ENCODE measurements around the gene R3HDM2. TPM values are rescaled to one million over a fixed set of nuclear protein-coding genes. Genes with fewer than 3 reads are reported as not detected.

Gene R3HDM2
- total and polyA plus RNA-seq, 2 experiments from 2014 or later = 13.4 to 28.7 TPM

DNA sequence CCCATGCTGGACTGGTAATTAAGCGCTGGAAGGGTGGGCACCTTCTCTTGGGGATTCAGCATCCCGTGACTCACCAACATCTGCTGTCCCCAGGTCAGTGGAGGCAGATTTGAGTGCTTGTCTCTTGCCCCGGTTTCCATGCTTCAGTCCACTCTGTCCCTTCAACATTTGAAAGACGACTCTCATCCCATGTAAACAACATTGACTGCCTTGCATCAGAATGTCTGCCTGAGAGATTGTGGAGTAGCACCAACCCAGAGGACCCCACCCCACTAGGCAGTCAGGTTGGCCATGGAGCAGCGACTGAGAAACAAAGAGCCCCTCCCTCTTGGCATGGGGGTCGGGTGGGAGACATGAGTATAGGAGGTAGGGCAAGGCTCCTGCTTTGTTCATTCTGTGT, 174.9 kb downstream of the R3HDM2 start:
- TF ChIP-seq, protein P1, sequence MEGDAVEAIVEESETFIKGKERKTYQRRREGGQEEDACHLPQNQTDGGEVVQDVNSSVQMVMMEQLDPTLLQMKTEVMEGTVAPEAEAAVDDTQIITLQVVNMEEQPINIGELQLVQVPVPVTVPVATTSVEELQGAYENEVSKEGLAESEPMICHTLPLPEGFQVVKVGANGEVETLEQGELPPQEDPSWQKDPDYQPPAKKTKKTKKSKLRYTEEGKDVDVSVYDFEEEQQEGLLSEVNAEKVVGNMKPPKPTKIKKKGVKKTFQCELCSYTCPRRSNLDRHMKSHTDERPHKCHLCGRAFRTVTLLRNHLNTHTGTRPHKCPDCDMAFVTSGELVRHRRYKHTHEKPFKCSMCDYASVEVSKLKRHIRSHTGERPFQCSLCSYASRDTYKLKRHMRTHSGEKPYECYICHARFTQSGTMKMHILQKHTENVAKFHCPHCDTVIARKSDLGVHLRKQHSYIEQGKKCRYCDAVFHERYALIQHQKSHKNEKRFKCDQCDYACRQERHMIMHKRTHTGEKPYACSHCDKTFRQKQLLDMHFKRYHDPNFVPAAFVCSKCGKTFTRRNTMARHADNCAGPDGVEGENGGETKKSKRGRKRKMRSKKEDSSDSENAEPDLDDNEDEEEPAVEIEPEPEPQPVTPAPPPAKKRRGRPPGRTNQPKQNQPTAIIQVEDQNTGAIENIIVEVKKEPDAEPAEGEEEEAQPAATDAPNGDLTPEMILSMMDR (IDR thresholded peaks at IDR 0.05; ENCODE audit: poor library complexity) = no peak
- no peak for TF ChIP-seq EZH2 (IDR thresholded peaks at IDR 0.05; ENCODE audit: borderline replicate concordance)
- no peak for TF ChIP-seq EZH2phosphoT487 (IDR thresholded peaks at IDR 0.05; ENCODE audit: low read depth, severe bottlenecking, unreplicated experiment)
- Histone ChIP-seq H3K9me2 (replicated peaks; ENCODE audit: insufficient read depth) (no peaks in the 10 kb centered on the region), H3K4me2 (no peak overlapping the region), H4K20me1 (ENCODE audit: insufficient read depth, poor library complexity, severe bottlenecking) (no peaks in the 10 kb centered on the region), H2AFZ (no peak overlapping the region), H3K36me3 (replicated peaks; ENCODE audit: insufficient read depth, low read depth) (no peaks in the 10 kb centered on the region), H3K4me1 (ENCODE audit: insufficient read depth) (no peaks in the 10 kb centered on the region), H3K27me3 (no peaks in the 10 kb centered on the region), H3K9me3 (ENCODE audit: low read depth) (no peaks in the 10 kb centered on the region), H3K4me3 (no peak overlapping the region), H3K79me2 (no peaks in the 10 kb centered on the region), H3K27ac (no peak overlapping the region)
- 96% methylated on average over 6 of the region's 6 CpGs for WGBS (ENCODE audit: low lambda C conversion rate, missing lambda C conversion rate)
- no peak for DNase-seq (ENCODE audit: low spot score)

DNA sequence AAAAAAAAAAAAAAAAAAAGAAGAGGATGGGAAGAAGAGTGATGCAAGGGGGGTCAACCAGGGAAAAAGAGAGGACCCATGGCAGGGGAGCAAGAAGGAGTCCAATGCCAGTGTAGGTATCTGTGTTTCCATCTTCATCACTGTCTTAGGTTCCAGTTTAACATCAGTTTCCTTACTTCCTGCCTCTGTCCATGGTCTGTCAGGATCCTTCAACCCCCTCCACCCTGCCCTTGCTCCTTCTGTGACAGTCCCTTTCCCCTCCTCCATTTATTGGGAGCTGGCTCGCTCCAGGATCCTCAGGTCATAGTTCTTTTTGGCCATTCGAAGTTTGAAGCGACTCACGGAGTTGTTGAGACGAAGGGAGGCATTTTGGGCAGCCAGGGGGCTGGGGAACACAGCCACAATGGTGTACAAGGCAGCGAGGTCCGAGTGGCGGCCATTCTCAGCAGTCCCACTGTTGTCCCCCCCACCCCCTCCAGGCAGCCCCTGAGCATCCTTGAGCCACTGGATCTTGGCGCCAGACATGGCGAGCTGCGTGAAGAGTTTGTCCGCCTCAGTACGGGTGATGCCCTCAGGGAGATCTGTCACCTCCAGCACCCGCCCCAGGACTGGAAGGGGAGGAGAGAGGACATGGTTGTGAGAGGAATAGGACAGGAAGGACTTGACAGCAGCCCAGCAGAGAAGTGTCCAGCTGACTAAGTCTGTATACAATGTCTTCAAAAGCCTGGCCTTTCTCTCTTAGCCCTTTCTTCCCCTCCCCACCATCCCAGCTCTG, 176.2 kb downstream of the R3HDM2 start:
- Histone ChIP-seq H3K27me3 (no peaks in the 10 kb centered on the region), H3K9me2 (replicated peaks; ENCODE audit: insufficient read depth) (no peaks in the 10 kb centered on the region), H3K4me3 (no peak overlapping the region), H3K9me3 (ENCODE audit: low read depth) (no peaks in the 10 kb centered on the region), H3K4me2 (no peak overlapping the region), H3K27ac (no peak overlapping the region), H4K20me1 (ENCODE audit: insufficient read depth, poor library complexity, severe bottlenecking) (no peaks in the 10 kb centered on the region), H3K4me1 (ENCODE audit: insufficient read depth) (no peaks in the 10 kb centered on the region), H3K36me3 (replicated peaks; ENCODE audit: insufficient read depth, low read depth) (no peaks in the 10 kb centered on the region), H2AFZ (no peak overlapping the region), H3K79me2 (no peaks in the 10 kb centered on the region)
- TF ChIP-seq, protein P1 (IDR thresholded peaks at IDR 0.05; ENCODE audit: poor library complexity) = no peak
- no peak for TF ChIP-seq EZH2 (IDR thresholded peaks at IDR 0.05; ENCODE audit: borderline replicate concordance)
- 97% methylated on average over 13 of the region's 14 CpGs for WGBS (ENCODE audit: low lambda C conversion rate, missing lambda C conversion rate)
- DNase-seq (ENCODE audit: low spot score) = no peak

DNA sequence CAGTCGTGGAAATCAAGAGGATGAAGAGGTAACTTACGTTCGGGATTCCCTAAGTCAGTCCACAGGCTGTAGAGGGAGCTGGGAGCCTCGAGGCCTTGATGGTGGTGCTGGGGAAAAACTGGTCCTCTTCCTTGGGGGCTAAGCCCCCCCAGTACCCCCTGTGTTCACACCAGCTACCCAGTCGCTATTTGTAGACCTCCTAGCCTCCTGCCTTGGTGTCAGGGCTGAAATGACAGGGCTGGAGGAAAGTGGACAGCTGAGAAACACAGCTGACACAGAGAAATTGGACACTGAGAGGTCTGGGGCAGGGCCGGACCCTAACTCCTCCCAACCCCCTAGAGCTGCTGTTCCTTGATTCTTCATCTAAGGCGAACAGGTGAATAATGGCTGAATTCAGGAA, 179.9 kb downstream of the R3HDM2 start, which contains the start of gene STAC3:
Gene STAC3, minus strand, starts transcription at position 232 of the 400 bp plus-strand sequence. CDS start 1,551 bp downstream, outside the sequence.
- no peaks in the 10 kb centered on the region for H3K79me2 ChIP-seq
- WGBS (ENCODE audit: low lambda C conversion rate, missing lambda C conversion rate) = 78% methylated on average over 7 of the region's 7 CpGs
- DNase-seq (ENCODE audit: low spot score) = no peak
- H3K27ac ChIP-seq = no peak within 1 kb of the TSS
- H3K4me1 ChIP-seq (ENCODE audit: insufficient read depth) = no peaks in the 10 kb centered on the region
- no peaks in the 10 kb centered on the region for H3K36me3 ChIP-seq (replicated peaks; ENCODE audit: insufficient read depth, low read depth)
- no peaks in the 10 kb centered on the region for H3K9me3 ChIP-seq (ENCODE audit: low read depth)
- no peak within 1 kb of the TSS for H3K4me3 ChIP-seq
- no peaks in the 10 kb centered on the region for H4K20me1 ChIP-seq (ENCODE audit: insufficient read depth, poor library complexity, severe bottlenecking)
- no peaks in the 10 kb centered on the region for H3K27me3 ChIP-seq
- H3K4me2 ChIP-seq = no peak within 1 kb of the TSS
- no peaks in the 10 kb centered on the region for H3K9me2 ChIP-seq (replicated peaks; ENCODE audit: insufficient read depth)
- TF ChIP-seq, protein P1 (IDR thresholded peaks at IDR 0.05; ENCODE audit: poor library complexity) = no peak
- no peak for TF ChIP-seq EZH2 (IDR thresholded peaks at IDR 0.05; ENCODE audit: borderline replicate concordance)
- no peak for TF ChIP-seq EZH2phosphoT487 (IDR thresholded peaks at IDR 0.05; ENCODE audit: low read depth, severe bottlenecking, unreplicated experiment)
- H2AFZ ChIP-seq = no peak within 1 kb of the TSS
